ENCODE measurements around the gene UNC45A. TPM values are rescaled to one million over a fixed set of nuclear protein-coding genes. Genes with fewer than 3 reads are reported as not detected.
A peak's percentile ranks its signal among the peaks of the same experiment; 100 is the strongest.

UNC45A gene
- total RNA-seq, 1 donor from 2014 or later = 56.2 TPM

GRCh38 chr15:90901175-90902039, 33.7 kb upstream of the UNC45A start:
- no peak for FAIRE-seq

GRCh38 chr15:90902040-90902839, 32.8 kb upstream of the UNC45A start:
- peaks cover 17% of the 10 kb centered on the region for H3K27me3 Mint-ChIP-seq (ENCODE audit: low read depth, unreplicated experiment)
- Histone ChIP-seq H4K20me1 (ENCODE audit: insufficient read depth, low read length) (no peaks in the 10 kb centered on the region), H3K9ac (ENCODE audit: low read length) (peak overlapping the region; percentile 85), H3K4me1 (ENCODE audit: insufficient read depth, low read length) (peaks cover 13% of the 10 kb centered on the region), H3K9me3 (ENCODE audit: insufficient read depth, low read depth, low read length) (no peaks in the 10 kb centered on the region), H3K27ac (ENCODE audit: low read depth, low read length) (peak overlapping the region; percentile 84), H3K27me3 (ENCODE audit: insufficient read depth, low read length) (no peaks in the 10 kb centered on the region), H3K4me2 (ENCODE audit: low read length) (peak overlapping the region; percentile 97), H3K4me3 (ENCODE audit: insufficient read depth, low read depth, low read length) (peak overlapping the region; percentile 85), H3K36me3 (ENCODE audit: insufficient read depth, low read length) (no peaks in the 10 kb centered on the region), H3K79me2 (ENCODE audit: insufficient read depth, low read length) (no peaks in the 10 kb centered on the region), H2AFZ (ENCODE audit: low read depth, low read length) (peak overlapping the region; percentile 98)
- H3K4me1 Mint-ChIP-seq (ENCODE audit: low read depth, unreplicated experiment) = peaks cover 2% of the 10 kb centered on the region
- TF ChIP-seq EZH2 (IDR thresholded peaks at IDR 0.05; ENCODE audit: insufficient read depth, low read length) (no peak), CTCF (IDR thresholded peaks at IDR 0.05; ENCODE audit: insufficient read depth, low read depth, low read length) (peak; percentile 51)
- no peak for FAIRE-seq
- no peaks in the 10 kb centered on the region for H3K9me3 Mint-ChIP-seq (ENCODE audit: unreplicated experiment)
- peak overlapping the region; percentile 75 for H3K27ac Mint-ChIP-seq (ENCODE audit: unreplicated experiment)
- peaks cover 15% of the 10 kb centered on the region for H3K36me3 Mint-ChIP-seq (ENCODE audit: low read depth, unreplicated experiment)
- DNase-seq (ENCODE audit: low read depth) = peak; percentile 62
- H3K4me3 Mint-ChIP-seq (ENCODE audit: unreplicated experiment) = peak overlapping the region; percentile 87

More at GRCh38 chr15:90901175-90902039, 33.7 kb upstream of the UNC45A start:
- Mint-ChIP-seq H3K36me3 (ENCODE audit: low read depth, unreplicated experiment) (peaks cover 12% of the 10 kb centered on the region), H3K27me3 (ENCODE audit: low read depth, unreplicated experiment) (peaks cover 17% of the 10 kb centered on the region), H3K4me3 (ENCODE audit: unreplicated experiment) (peak overlapping the region; percentile 87), H3K27ac (ENCODE audit: unreplicated experiment) (no peak overlapping the region), H3K4me1 (ENCODE audit: low read depth, unreplicated experiment) (peaks cover 2% of the 10 kb centered on the region), H3K9me3 (ENCODE audit: unreplicated experiment) (no peaks in the 10 kb centered on the region)
- H3K79me2 ChIP-seq (ENCODE audit: insufficient read depth, low read length) = no peaks in the 10 kb centered on the region
- peak overlapping the region; percentile 97 for H3K4me2 ChIP-seq (ENCODE audit: low read length)
- H3K9me3 ChIP-seq (ENCODE audit: insufficient read depth, low read depth, low read length) = no peaks in the 10 kb centered on the region
- H3K27me3 ChIP-seq (ENCODE audit: insufficient read depth, low read length) = no peaks in the 10 kb centered on the region
- H3K36me3 ChIP-seq (ENCODE audit: insufficient read depth, low read length) = no peaks in the 10 kb centered on the region
- H3K4me3 ChIP-seq (ENCODE audit: insufficient read depth, low read depth, low read length) = peak overlapping the region; percentile 85
- no peak for TF ChIP-seq EZH2 (IDR thresholded peaks at IDR 0.05; ENCODE audit: insufficient read depth, low read length)
- no peak for TF ChIP-seq CTCF (IDR thresholded peaks at IDR 0.05; ENCODE audit: insufficient read depth, low read depth, low read length)
- no peak for DNase-seq (ENCODE audit: low read depth)
- no peaks in the 10 kb centered on the region for H4K20me1 ChIP-seq (ENCODE audit: insufficient read depth, low read length)
- no peak overlapping the region for H3K27ac ChIP-seq (ENCODE audit: low read depth, low read length)
- H3K9ac ChIP-seq (ENCODE audit: low read length) = peak overlapping the region; percentile 85
- H3K4me1 ChIP-seq (ENCODE audit: insufficient read depth, low read length) = peaks cover 13% of the 10 kb centered on the region
- H2AFZ ChIP-seq (ENCODE audit: low read depth, low read length) = peak overlapping the region; percentile 98

All from astrocyte (in vitro differentiated cells and primary cell).